PC-9 (cell line): ENCODE results near the gene LRP11. TPM values are rescaled to one million over a fixed set of nuclear protein-coding genes. Genes with fewer than 3 reads are reported as not detected.
"Not testable (repeated sequence)": the region's sequence is repeated elsewhere in the genome, so short reads cannot be mapped to it uniquely, and the experiment has no call there.

Experiments
- BruUV-seq: library from RNA; stranded (reverse); fragments of 400-500 nt; replicated peaks from 2 replicates; lab custom pipeline; 2021; lab: Mats Ljungman, UMichigan
- CTCF ChIA-PET: fragments of 300-600 bp; sonication (Branson Sonifier 250); formaldehyde crosslinking; loops from one replicate; lab custom pipeline; 2022; ENCODE audit warnings: antibody characterized with exemption; lab: Charles Lee
- POLR2A ChIA-PET: fragments of 300-600 bp; sonication (Branson Sonifier 250); formaldehyde crosslinking; loops from one replicate; lab custom pipeline; 2022; ENCODE audit warnings: antibody characterized with exemption; ENCODE audit not compliant: unreplicated experiment; lab: Charles Lee
- DNase-seq, 2 experiments: peaks; one replicate each; pipeline versions ENCODE4 v3.0.0 to v3.0.0-alpha.2; 2015 to 2022; ENCODE audit warnings: mixed read lengths in 1 of 2
- H2AFZ ChIP-seq: fragments of 200-600 bp; sonication (generic); 2 replicates; pipeline ENCODE4 v1.8.1; 2017; ENCODE audit warnings: antibody characterized with exemption
- H3F3A ChIP-seq: fragments of 200-600 bp; sonication (generic); 2 replicates; pipeline ENCODE4 v1.8.1; 2017; ENCODE audit warnings: antibody characterized with exemption, mild to moderate bottlenecking, low read depth; ENCODE audit not compliant: insufficient read depth
- H3K27ac ChIP-seq: fragments of 200-600 bp; sonication (generic); 2 replicates; pipeline ENCODE4 v1.6.1; 2016; ENCODE audit warnings: mixed run types
- H3K27me3 ChIP-seq: fragments of 200-600 bp; sonication (generic); 2 replicates; pipeline ENCODE4 v1.6.1; 2016; ENCODE audit warnings: low read depth, mixed run types; ENCODE audit not compliant: insufficient read depth
- H3K36me3 ChIP-seq: fragments of 200-600 bp; sonication (generic); 2 replicates; pipeline ENCODE4 v1.6.1; 2016; ENCODE audit warnings: low read depth, mixed run types
- H3K4me1 ChIP-seq: fragments of 200-600 bp; sonication (generic); replicated peaks from 2 replicates; pipeline ENCODE4 v1.6.1; 2016; ENCODE audit warnings: mixed run types; ENCODE audit not compliant: insufficient read depth
- H3K4me2 ChIP-seq: fragments of 200-600 bp; sonication (generic); 2 replicates; pipeline ENCODE4 v1.6.1; 2017; ENCODE audit warnings: mixed run types
- H3K4me3 ChIP-seq: fragments of 200-600 bp; sonication (generic); 2 replicates; pipeline ENCODE4 v1.6.1; 2016; ENCODE audit warnings: mixed run types
- H3K79me2 ChIP-seq: fragments of 200-600 bp; sonication (generic); 2 replicates; pipeline ENCODE4 v1.6.1; 2017; ENCODE audit warnings: low read depth, mixed run types
- H3K9me2 ChIP-seq: fragments of 200-600 bp; sonication (generic); 2 replicates; pipeline ENCODE4 v1.8.1; 2017; ENCODE audit warnings: mild to moderate bottlenecking; ENCODE audit not compliant: insufficient read depth
- H3K9me3 ChIP-seq: fragments of 200-600 bp; sonication (generic); 2 replicates; pipeline ENCODE4 v1.8.1; 2016; ENCODE audit warnings: low read depth; ENCODE audit not compliant: insufficient read depth
- H4K20me1 ChIP-seq: fragments of 200-600 bp; sonication (generic); 2 replicates; pipeline ENCODE4 v1.8.1; 2017; ENCODE audit not compliant: insufficient read depth
- CTCF ChIP-seq: fragments of 200-600 bp; sonication (generic); conservative IDR thresholded peaks from 2 replicates; pipeline ENCODE4 v1.6.1; 2017; ENCODE audit warnings: mixed run types, antibody characterized with exemption, mild to moderate bottlenecking, moderate library complexity
- EZH2 ChIP-seq: fragments of 200-600 bp; sonication (generic); IDR thresholded peaks from 2 replicates; pipeline ENCODE4 v1.8.0; 2017; ENCODE audit warnings: antibody characterized with exemption, low read depth
- intact Hi-C: fragments of 100-400 bp; cut with micrococcal nuclease; formaldehyde crosslinking; loops from one replicate; pipeline ENCODE4 v1.10.0; 2022; ENCODE audit not compliant: unreplicated experiment
- total RNA-seq: library from RNA; stranded (reverse); gene quantifications from 2 replicates; pipeline ENCODE4 v1.2.3, GENCODE V29; 2021

The LRP11 gene
- total RNA-seq, 1 experiment from 2014 or later, result 38.6 TPM

GRCh38 chr6:149854532-149854931 is 9.6 kb downstream of the LRP11 start:
- Histone ChIP-seq H3K79me2 (peaks cover 68% of the 10 kb centered on the region), H3K9me3 (no peaks in the 10 kb centered on the region), H3K27ac (peak overlapping the region; percentile 96), H3K4me2 (peak overlapping the region; percentile 80), H3K9me2 (no peaks in the 10 kb centered on the region), H3K36me3 (peaks cover 14% of the 10 kb centered on the region; the same call in 1 of the 2 replicates), H4K20me1 (no peaks in the 10 kb centered on the region), H3K27me3 (no peaks in the 10 kb centered on the region), H3F3A (peaks cover 51% of the 10 kb centered on the region), H3K4me3 (peak overlapping the region; percentile 45; the same call in 1 of the 2 replicates), H3K4me1 (peaks cover 83% of the 10 kb centered on the region), H2AFZ (no peak overlapping the region)
- TSS peak; percentile 16 for BruUV-seq
- intact Hi-C loops, result no loop called here
- no peak for TF ChIP-seq EZH2
- TF ChIP-seq CTCF, result no peak
- ChIA-PET CTCF (interaction anchor here (0.5 to 1.5 kb wide), 2 partner anchors 14 to 44 kb away, joined by 3 to 9 read pairs; no protein-coding TSS in a partner anchor), POLR2A (interaction anchor here (0.5 to 0.6 kb wide), 3 partner anchors 136 to 637 kb away, joined by 3 to 5 read pairs (median 3); no protein-coding TSS in a partner anchor)
- DNase-seq, result peak; percentile 67 to 85

- ChIA-PET CTCF (interaction anchor here (0.5 to 1.5 kb wide), 2 partner anchors 13 to 43 kb away, joined by 3 to 9 read pairs; no protein-coding TSS in a partner anchor), POLR2A (interaction anchor here (0.6 kb wide), 2 partner anchors 135 to 137 kb away, joined by 3 read pairs; no protein-coding TSS in a partner anchor)
- Histone ChIP-seq H3K27ac (peak overlapping the region; percentile 96), H3K79me2 (peaks cover 70% of the 10 kb centered on the region), H3K4me2 (peak overlapping the region; percentile 80), H3K4me3 (peak overlapping the region; percentile 45), H3F3A (peaks cover 54% of the 10 kb centered on the region), H3K36me3 (peaks cover 14% of the 10 kb centered on the region; the same call in 1 of the 2 replicates), H3K4me1 (peaks cover 81% of the 10 kb centered on the region)
- H4K20me1 ChIP-seq, intact Hi-C loops, BruUV-seq, H2AFZ ChIP-seq, H3K9me2 ChIP-seq, H3K9me3 ChIP-seq, H3K27me3 ChIP-seq, DNase-seq: not testable (repeated sequence)
Measured at GRCh38 chr6:149854017-149854416, 10.1 kb downstream of the LRP11 start.

GRCh38 chr6:149852881-149853280 is 11.3 kb downstream of the LRP11 start:
- Histone ChIP-seq H4K20me1 (no peaks in the 10 kb centered on the region), H3K4me3 (peak overlapping the region; percentile 49), H3K27me3 (no peaks in the 10 kb centered on the region), H3K27ac (peak overlapping the region; percentile 96), H3K36me3 (peaks cover 14% of the 10 kb centered on the region; the same call in 1 of the 2 replicates), H3K79me2 (peaks cover 66% of the 10 kb centered on the region), H2AFZ (no peak overlapping the region), H3K4me1 (peaks cover 81% of the 10 kb centered on the region), H3F3A (peaks cover 66% of the 10 kb centered on the region), H3K9me2 (no peaks in the 10 kb centered on the region), H3K4me2 (peak overlapping the region; percentile 80), H3K9me3 (no peaks in the 10 kb centered on the region)
- ChIA-PET CTCF (no interaction called here), POLR2A (interaction anchor here (1.0 kb wide), 1 partner anchor 12 kb away, joined by 5 read pairs; no protein-coding TSS in a partner anchor)
- intact Hi-C loops, result no loop called here
- TF ChIP-seq CTCF, result no peak
- no peak for TF ChIP-seq EZH2
- DNase-seq, result no peak
- BruUV-seq, result no TSS peak
